ACC112 (cell line): ENCODE data around the gene SS18L1.
A peak's percentile ranks its signal among the peaks of the same experiment; 100 is the strongest.

Experiments
- H2AFZ ChIP-seq: fragments of 200-600 bp; sonication (generic); one replicate; pipeline ENCODE4 v1.6.0; 2017; ENCODE audit warnings: antibody characterized with exemption, low read length; ENCODE audit not compliant: unreplicated experiment
- H3K27ac ChIP-seq: fragments of 200-600 bp; sonication (generic); 2 replicates; pipeline ENCODE4 v1.5.1; 2014; ENCODE audit warnings: low read depth, mild to moderate bottlenecking, antibody characterized with exemption, low read length, moderate library complexity
- H3K27me3 ChIP-seq: fragments of 200-600 bp; sonication (generic); 2 replicates; pipeline ENCODE4 v1.6.1; 2014; ENCODE audit warnings: mild to moderate bottlenecking, antibody characterized with exemption, low read length, moderate library complexity, mixed read lengths; ENCODE audit not compliant: insufficient read depth
- H3K36me3 ChIP-seq: fragments of 200-600 bp; sonication (generic); 2 replicates; pipeline ENCODE4 v1.6.1; 2016; ENCODE audit warnings: mild to moderate bottlenecking, antibody characterized with exemption, low read length, moderate library complexity, mixed read lengths; ENCODE audit not compliant: insufficient read depth
- H3K4me1 ChIP-seq: fragments of 200-600 bp; sonication (generic); one replicate; pipeline ENCODE4 v1.6.1; 2016; ENCODE audit warnings: low read length, mixed read lengths; ENCODE audit not compliant: insufficient read depth, unreplicated experiment, control insufficient read depth
- H3K4me3 ChIP-seq: fragments of 200-600 bp; sonication (generic); 2 replicates; pipeline ENCODE4 v1.5.1; 2014; ENCODE audit warnings: mild to moderate bottlenecking, low read depth, low read length
- H3K79me2 ChIP-seq: fragments of 200-600 bp; sonication (generic); one replicate; pipeline ENCODE4 v1.6.0; 2016; ENCODE audit warnings: low read length; ENCODE audit not compliant: control insufficient read depth, unreplicated experiment, insufficient read depth

SS18L1 gene

DNA sequence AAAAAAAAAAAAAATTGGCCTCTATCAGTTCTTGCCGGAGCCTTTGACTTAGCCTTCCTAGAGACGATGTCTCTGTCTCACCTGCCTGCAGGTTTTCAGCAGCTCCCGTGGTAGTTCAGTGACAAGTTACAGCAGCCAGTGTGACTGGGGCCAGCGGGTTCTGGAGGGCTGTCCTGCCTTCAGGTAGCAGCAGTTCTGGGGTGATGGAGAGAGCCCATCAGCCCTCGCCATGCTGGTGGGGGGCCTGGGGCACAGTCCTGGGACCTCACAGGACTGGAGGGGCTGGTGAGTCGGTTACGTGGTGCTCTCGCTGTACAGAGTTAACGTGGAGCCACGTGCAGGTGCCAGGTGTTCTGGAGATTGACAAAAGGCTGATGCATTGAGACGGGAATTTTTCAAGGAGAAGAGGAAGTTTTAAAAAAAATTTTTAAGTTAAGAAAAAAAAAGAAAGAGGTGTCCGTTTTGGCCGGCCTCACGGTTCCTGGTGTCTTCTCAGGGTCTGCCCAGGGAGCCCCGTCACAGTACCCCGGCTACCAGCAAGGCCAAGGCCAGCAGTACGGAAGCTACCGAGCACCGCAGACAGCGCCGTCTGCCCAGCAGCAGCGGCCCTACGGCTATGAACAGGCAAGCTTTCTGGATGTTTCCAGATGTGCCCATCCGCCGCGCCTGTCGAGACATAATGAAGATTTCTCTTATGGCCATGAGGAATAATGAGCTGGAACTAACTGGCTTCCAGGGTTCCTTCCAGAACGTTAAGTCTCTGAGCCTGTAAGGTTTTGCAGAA lies 30.6 kb downstream of the SS18L1 start:
- H3K4me1 ChIP-seq = no peaks in the 10 kb centered on the region
- H2AFZ ChIP-seq = no peak overlapping the region
- no peaks in the 10 kb centered on the region for H3K79me2 ChIP-seq
- no peak overlapping the region for H3K4me3 ChIP-seq
- no peak overlapping the region for H3K27ac ChIP-seq
- no peaks in the 10 kb centered on the region for H3K27me3 ChIP-seq
- no peaks in the 10 kb centered on the region for H3K36me3 ChIP-seq

DNA sequence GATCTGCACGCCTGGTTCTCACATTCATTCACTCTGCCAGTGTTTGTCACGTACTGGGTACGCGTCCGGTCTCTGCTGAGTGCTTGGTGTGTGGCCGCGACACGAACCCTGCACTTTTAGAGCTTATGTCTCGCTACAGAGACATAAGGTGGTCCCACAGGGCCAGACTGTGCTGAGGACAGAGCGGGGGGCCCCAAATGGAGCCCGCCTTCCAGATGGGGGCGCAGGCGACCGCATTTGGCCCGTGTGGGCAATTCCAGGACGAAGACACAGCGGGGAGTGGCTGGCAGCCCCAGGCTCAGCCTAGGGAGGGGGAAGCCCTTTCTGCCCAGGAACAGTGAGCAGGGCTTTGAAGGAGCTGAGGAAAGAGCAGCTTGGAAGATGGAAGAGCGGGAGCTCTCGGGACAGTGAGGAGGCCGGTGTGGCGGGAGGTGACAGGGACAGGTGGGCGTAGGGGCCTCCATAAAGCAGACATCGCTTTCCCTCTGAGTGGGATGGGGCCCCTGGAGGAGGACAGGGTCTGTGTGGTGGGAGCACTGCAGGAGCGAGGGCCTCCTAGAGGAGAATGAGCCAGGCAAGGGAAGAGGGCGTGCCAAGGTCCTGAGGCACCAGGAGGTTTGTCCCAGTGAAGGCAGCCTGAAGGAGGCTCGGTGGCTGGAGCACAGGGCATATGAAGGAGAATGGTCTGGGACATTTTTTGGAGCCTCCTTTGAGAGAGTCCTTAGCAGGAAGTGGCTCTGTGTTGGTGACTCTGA lies 31.5 kb downstream of the SS18L1 start:
- Histone ChIP-seq H3K36me3 (no peaks in the 10 kb centered on the region), H2AFZ (no peak overlapping the region), H3K4me3 (no peak overlapping the region), H3K79me2 (no peaks in the 10 kb centered on the region), H3K4me1 (no peaks in the 10 kb centered on the region), H3K27me3 (no peaks in the 10 kb centered on the region), H3K27ac (no peak overlapping the region)

DNA sequence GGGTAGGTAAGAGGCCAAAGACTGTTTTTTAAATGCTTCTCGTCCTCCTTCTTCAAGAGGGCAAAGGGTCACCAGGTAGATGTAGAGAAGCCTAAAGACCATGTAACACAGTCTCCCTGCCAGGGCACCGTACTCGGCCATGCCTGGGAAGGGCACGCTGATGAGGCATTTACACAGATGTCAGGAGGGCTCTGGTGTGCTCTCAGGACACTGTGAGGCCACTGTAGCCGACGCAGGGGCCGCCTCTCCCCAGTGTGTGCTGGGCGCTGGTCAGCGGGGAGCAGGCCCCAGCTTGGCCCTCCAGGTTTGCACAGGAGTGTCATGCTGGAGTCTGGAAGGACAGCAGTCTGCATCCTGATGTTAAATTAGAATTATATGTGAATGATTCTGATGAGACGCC lies 32.1 kb downstream of the SS18L1 start:
- no peak overlapping the region for H3K27ac ChIP-seq
- no peaks in the 10 kb centered on the region for H3K27me3 ChIP-seq
- no peaks in the 10 kb centered on the region for H3K79me2 ChIP-seq
- no peak overlapping the region for H2AFZ ChIP-seq
- H3K36me3 ChIP-seq = no peaks in the 10 kb centered on the region
- no peak overlapping the region for H3K4me3 ChIP-seq
- H3K4me1 ChIP-seq = no peaks in the 10 kb centered on the region

DNA sequence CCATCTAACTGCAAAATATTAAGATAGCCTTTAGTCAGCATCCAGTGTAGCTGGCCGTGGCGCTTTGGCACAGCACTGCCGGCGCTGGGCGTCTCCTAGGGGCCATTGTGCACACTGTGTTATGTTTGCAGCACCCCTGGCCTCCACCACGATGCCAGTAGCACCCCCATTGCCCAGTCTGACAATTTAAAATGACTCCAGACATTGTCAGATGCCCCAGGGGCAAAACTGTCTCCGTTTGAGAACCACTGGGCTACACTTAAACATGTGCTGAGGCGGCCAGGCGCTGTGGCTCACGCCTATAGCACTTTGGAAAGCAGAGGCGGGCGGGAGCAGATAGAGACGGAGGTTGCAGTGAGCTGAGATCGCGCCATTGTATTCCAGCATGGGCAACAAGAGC lies 33.3 kb downstream of the SS18L1 start:
- H2AFZ ChIP-seq = no peak overlapping the region
- H3K27ac ChIP-seq = no peak overlapping the region
- peaks cover 6% of the 10 kb centered on the region for H3K4me1 ChIP-seq
- H3K4me3 ChIP-seq = no peak overlapping the region
- peaks cover 5% of the 10 kb centered on the region; the same call in 1 of the 2 replicates for H3K36me3 ChIP-seq
- H3K27me3 ChIP-seq = no peaks in the 10 kb centered on the region
- H3K79me2 ChIP-seq = peaks cover under 1% of the 10 kb centered on the region

DNA sequence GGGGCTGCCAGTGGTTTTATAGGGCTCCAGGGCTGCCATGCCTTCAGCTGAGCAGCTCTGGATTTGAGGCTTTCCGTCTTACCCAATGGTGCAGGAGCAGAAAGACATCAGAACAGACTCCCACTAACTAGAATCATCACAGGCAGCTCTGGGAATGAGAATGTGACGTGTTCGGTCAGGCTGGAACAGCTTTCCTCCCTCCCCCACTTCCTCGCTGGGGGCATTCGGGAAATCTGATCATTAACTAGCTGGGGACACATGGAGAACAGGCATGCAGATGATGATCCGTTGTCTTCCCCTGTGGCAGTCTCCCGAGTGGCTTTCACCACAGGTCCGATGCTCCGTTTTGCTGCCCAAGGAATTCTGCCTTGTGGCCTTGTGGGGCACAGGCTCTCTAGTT lies 33.7 kb downstream of the SS18L1 start:
- H3K4me1 ChIP-seq = peaks cover 9% of the 10 kb centered on the region
- H3K27ac ChIP-seq = no peak overlapping the region
- H3K79me2 ChIP-seq = peaks cover 3% of the 10 kb centered on the region
- no peak overlapping the region for H2AFZ ChIP-seq
- H3K36me3 ChIP-seq = peaks cover 5% of the 10 kb centered on the region; the same call in 1 of the 2 replicates
- H3K4me3 ChIP-seq = no peak overlapping the region
- no peaks in the 10 kb centered on the region for H3K27me3 ChIP-seq

DNA sequence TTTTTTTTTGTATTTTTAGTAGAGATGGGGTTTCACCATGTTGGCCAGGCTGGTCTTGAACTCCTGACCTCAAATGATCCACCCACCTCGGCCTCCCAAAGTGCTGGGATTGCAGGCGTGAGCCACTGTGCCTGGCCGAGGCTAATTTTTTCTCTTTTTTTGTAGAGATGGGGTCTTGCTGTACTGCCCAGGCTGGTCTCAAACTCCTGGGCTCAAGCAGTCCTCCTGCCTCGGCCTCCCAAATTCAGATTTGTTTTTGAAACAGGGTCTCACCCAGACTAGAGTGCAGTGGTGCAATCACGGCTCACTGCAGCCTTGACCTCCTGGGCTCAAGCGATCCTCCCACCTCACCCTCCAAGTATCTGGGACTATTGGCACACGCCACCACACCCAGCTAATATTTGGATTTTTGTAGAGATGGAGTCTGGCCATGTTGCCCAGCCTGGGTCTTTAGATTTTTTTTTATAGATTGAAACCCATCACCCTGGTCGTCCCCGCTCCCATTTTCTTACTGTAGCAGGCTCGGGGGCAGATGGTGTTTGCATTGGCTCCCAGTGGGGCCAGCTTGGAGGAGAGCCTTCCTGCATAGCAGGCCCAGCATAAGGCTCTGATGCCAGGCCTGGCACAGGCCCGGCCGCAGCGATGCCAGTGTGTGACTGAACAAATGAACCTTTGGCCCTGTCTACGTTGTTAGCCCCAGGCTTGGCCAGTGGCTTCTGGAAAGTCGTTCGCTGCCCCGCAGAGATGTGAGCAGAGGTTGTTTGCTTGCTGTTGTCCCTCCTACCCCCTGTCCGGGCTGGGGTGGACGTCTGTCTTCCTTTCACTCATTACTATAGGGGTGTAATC lies 35.0 kb downstream of the SS18L1 start:
- H3K36me3 ChIP-seq = peaks cover 5% of the 10 kb centered on the region; the same call in 1 of the 2 replicates
- peaks cover 9% of the 10 kb centered on the region for H3K4me1 ChIP-seq
- no peak overlapping the region for H3K4me3 ChIP-seq
- H3K27ac ChIP-seq = no peak overlapping the region
- H3K27me3 ChIP-seq = no peaks in the 10 kb centered on the region
- H3K79me2 ChIP-seq = peaks cover 9% of the 10 kb centered on the region
- no peak overlapping the region for H2AFZ ChIP-seq

DNA sequence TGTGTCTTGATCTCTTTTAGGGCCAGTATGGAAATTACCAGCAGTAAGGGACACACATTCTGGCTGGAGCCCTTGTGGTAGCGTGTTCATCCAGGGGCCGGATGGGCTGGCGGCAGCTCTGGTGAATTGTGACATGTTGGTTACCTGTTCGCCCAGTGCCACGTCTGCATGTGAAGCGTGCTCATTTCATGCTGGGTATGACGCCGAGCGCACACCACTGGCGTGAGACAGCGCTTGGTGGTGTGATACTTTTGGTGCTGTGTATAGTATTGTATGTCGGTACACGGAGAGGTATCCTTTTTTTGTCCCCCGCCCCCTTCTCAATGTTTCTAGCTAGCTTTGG lies 35.6 kb downstream of the SS18L1 start:
- Histone ChIP-seq H3K27me3 (no peaks in the 10 kb centered on the region), H3K4me3 (no peak overlapping the region), H3K4me1 (peaks cover 9% of the 10 kb centered on the region), H3K27ac (no peak overlapping the region), H3K36me3 (peaks cover 5% of the 10 kb centered on the region; the same call in 1 of the 2 replicates), H2AFZ (no peak overlapping the region), H3K79me2 (peaks cover 14% of the 10 kb centered on the region)

DNA sequence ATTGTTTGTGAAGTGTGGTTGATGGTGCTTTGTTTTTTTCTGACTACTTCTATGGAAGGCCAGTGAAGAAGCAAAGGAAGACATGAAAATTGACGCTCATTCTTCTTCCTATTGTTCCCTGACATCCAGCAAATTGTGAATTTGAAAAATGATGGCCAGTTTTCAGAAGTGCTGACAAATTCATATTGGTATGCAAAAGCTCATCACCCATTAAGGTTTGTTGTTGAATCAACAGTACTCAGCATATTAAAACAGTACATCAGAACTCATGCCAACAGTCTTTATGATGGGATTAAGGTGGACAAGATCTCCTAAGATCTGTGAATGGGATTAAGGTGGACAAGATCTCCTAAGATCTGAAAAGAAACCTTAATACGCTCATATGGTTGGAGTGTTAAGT lies 38.2 kb downstream of the SS18L1 start:
- peaks cover 11% of the 10 kb centered on the region for H3K4me1 ChIP-seq
- H3K4me3 ChIP-seq = peak overlapping the region; percentile 88
- peaks cover 36% of the 10 kb centered on the region for H3K79me2 ChIP-seq
- no peak overlapping the region for H3K27ac ChIP-seq
- no peaks in the 10 kb centered on the region for H3K27me3 ChIP-seq
- no peak overlapping the region for H2AFZ ChIP-seq
- H3K36me3 ChIP-seq = peaks cover 5% of the 10 kb centered on the region; the same call in 1 of the 2 replicates

DNA sequence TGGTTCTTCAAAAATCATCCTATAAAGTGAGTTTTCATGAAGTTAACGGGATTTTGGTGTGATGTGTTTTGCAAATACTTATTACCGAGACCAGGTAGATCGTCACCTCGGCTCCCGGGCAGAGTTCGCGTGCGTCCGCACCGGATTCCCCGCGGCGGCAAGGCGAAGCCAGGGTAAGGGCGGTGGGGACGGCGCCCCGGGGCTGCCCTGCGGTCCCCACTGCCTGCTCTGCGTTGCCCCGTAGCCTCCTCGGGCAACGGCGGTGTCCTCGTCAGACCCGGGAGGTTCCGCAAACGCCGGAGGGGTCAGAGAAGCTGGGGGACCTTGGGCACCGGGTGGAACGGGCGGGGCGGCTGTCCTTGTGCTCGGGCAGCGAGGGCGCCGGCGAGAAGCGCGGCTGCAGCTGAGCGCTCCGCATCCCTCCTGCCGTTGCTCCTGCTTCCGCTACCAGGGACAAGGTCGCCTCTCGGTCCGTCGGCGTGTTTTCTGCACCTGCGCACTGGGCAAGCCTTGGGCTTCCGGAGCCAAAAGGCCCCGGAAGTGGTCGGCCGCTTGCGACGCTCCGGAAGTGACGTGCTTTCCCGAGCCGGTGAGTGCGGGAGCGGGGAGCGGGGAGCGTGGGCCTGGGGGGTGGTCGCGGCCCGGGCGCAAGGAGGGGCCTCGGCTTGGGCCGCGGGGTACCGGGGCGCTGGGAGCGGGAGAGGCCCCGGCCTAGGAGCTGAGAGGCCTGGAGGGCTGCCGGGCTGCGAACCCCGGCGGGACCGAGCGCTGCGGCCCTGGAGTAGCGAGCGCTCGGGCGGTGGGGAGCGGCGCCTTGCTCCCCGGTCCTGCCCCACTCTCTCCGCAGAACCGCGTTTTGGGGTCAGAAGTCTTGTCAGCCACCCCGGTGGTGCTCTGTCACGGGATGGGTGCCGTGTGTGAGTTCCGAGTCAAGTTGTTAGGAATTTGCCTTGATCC lies 39.2 kb downstream of the SS18L1 start, which contains the start of gene MTG2:
MTG2 (plus strand) TSS at position 560 of the 957 bp plus-strand sequence. CDS start 10,393 bp downstream, outside the sequence.
- peak within 1 kb of the TSS; percentile 88 for H3K4me3 ChIP-seq
- H3K27ac ChIP-seq = peak within 1 kb of the TSS; percentile 67
- peak within 1 kb of the TSS; percentile 91 for H2AFZ ChIP-seq
- peaks cover 19% of the 10 kb centered on the region for H3K4me1 ChIP-seq
- H3K79me2 ChIP-seq = peaks cover 44% of the 10 kb centered on the region
- H3K27me3 ChIP-seq = no peaks in the 10 kb centered on the region
- H3K36me3 ChIP-seq = peaks cover 5% of the 10 kb centered on the region; the same call in 1 of the 2 replicates
